ENCODE measurements around the gene CRAT. TPM values are rescaled to one million over a fixed set of nuclear protein-coding genes. Genes with fewer than 3 reads are reported as not detected.

Gene CRAT
- total RNA-seq, 1 experiment from 2014 or later = 10.1 TPM

GRCh38 chr9:129102095-129102525, 8.5 kb downstream of the CRAT start:
- no TSS peak for BruUV-seq (replicated peaks)
- no peak for DNase-seq (ENCODE audit: low spot score)
- intact Hi-C loops (cut with micrococcal nuclease; ENCODE audit: unreplicated experiment) = no loop called here
- Histone ChIP-seq H3K4me1 (ENCODE audit: insufficient read depth, low read length, poor library complexity, severe bottlenecking) (no peaks in the 10 kb centered on the region), H3K9me3 (ENCODE audit: low read depth, low read length, poor library complexity, severe bottlenecking) (no peaks in the 10 kb centered on the region), H3K27ac (ENCODE audit: low read depth, low read length, poor library complexity, severe bottlenecking) (no peak overlapping the region), H3K27me3 (replicated peaks; ENCODE audit: insufficient read depth, low read depth, low read length, poor library complexity) (no peaks in the 10 kb centered on the region), H3K4me3 (ENCODE audit: low read depth, low read length, poor library complexity, severe bottlenecking) (no peak overlapping the region), H3K36me3 (ENCODE audit: insufficient read depth, low read length, poor library complexity, severe bottlenecking) (no peaks in the 10 kb centered on the region)
- TF ChIP-seq EZH2 (IDR thresholded peaks at IDR 0.05; ENCODE audit: borderline replicate concordance, low read depth, low read length, poor library complexity, severe bottlenecking) (no peak), CTCF (conservative IDR thresholded peaks at IDR 0.05; ENCODE audit: low read depth, low read length) (no peak)
- CTCF ChIA-PET = no interaction called here
- POLR2A ChIA-PET (ENCODE audit: low non-redundant PET) = no interaction called here

GRCh38 chr9:129101279-129101678, 9.3 kb downstream of the CRAT start:
- CTCF ChIA-PET = no interaction called here

GRCh38 chr9:129100383-129101169, 10.0 kb downstream of the CRAT start:
- no TSS peak for BruUV-seq (replicated peaks)
- CTCF ChIA-PET = no interaction called here
- no peak overlapping the region for H3K4me3 ChIP-seq (ENCODE audit: low read depth, low read length, poor library complexity, severe bottlenecking)
- no peak for DNase-seq (ENCODE audit: low spot score)
- H3K36me3 ChIP-seq (ENCODE audit: insufficient read depth, low read length, poor library complexity, severe bottlenecking) = no peaks in the 10 kb centered on the region
- POLR2A ChIA-PET (ENCODE audit: low non-redundant PET) = no interaction called here
- no peaks in the 10 kb centered on the region for H3K4me1 ChIP-seq (ENCODE audit: insufficient read depth, low read length, poor library complexity, severe bottlenecking)
- no peaks in the 10 kb centered on the region for H3K9me3 ChIP-seq (ENCODE audit: low read depth, low read length, poor library complexity, severe bottlenecking)
- no peaks in the 10 kb centered on the region for H3K27me3 ChIP-seq (replicated peaks; ENCODE audit: insufficient read depth, low read depth, low read length, poor library complexity)
- no peak for TF ChIP-seq CTCF (conservative IDR thresholded peaks at IDR 0.05; ENCODE audit: low read depth, low read length)
- TF ChIP-seq EZH2 (IDR thresholded peaks at IDR 0.05; ENCODE audit: borderline replicate concordance, low read depth, low read length, poor library complexity, severe bottlenecking) = no peak
- intact Hi-C loops (cut with micrococcal nuclease; ENCODE audit: unreplicated experiment) = no loop called here
- H3K27ac ChIP-seq (ENCODE audit: low read depth, low read length, poor library complexity, severe bottlenecking) = no peak overlapping the region

More at GRCh38 chr9:129101279-129101678, 9.3 kb downstream of the CRAT start:
- TF ChIP-seq EZH2 (IDR thresholded peaks at IDR 0.05; ENCODE audit: borderline replicate concordance, low read depth, low read length, poor library complexity, severe bottlenecking) (no peak), CTCF (conservative IDR thresholded peaks at IDR 0.05; ENCODE audit: low read depth, low read length) (no peak)
- no peak for DNase-seq (ENCODE audit: low spot score)
- no peaks in the 10 kb centered on the region for H3K36me3 ChIP-seq (ENCODE audit: insufficient read depth, low read length, poor library complexity, severe bottlenecking)
- no peaks in the 10 kb centered on the region for H3K27me3 ChIP-seq (replicated peaks; ENCODE audit: insufficient read depth, low read depth, low read length, poor library complexity)
- intact Hi-C loops (cut with micrococcal nuclease; ENCODE audit: unreplicated experiment) = no loop called here
- no peaks in the 10 kb centered on the region for H3K9me3 ChIP-seq (ENCODE audit: low read depth, low read length, poor library complexity, severe bottlenecking)
- POLR2A ChIA-PET (ENCODE audit: low non-redundant PET) = interaction anchor here (0.5 kb wide), 1 partner anchor 70 kb away, joined by 7 read pairs; no protein-coding TSS in a partner anchor
- BruUV-seq (replicated peaks) = no TSS peak
- no peak overlapping the region for H3K27ac ChIP-seq (ENCODE audit: low read depth, low read length, poor library complexity, severe bottlenecking)
- no peak overlapping the region for H3K4me3 ChIP-seq (ENCODE audit: low read depth, low read length, poor library complexity, severe bottlenecking)
- H3K4me1 ChIP-seq (ENCODE audit: insufficient read depth, low read length, poor library complexity, severe bottlenecking) = no peaks in the 10 kb centered on the region

Data from A673 (cell line).